H1 (cell line): ENCODE data around the gene RAMP3. TPM values are rescaled to one million over a fixed set of nuclear protein-coding genes. Genes with fewer than 3 reads are reported as not detected.

Experiments
- SIN3A ChIP-seq, 2 experiments: IDR thresholded peaks in 1 of 2; conservative IDR thresholded peaks in 1 of 2; 2 replicates each; pipeline ENCODE4 v1.6.1; 2011 to 2012; ENCODE audit warnings: low read length in 2 of 2, improper control_type of control experiment in 1 of 2, low read depth in 1 of 2, mild to moderate bottlenecking in 1 of 2
- polyA plus RNA-seq, 7 experiments: library from polyadenylated mRNA; depleted of rRNA in 3 of 7; stranded (reverse) in 5 of 7; unstranded in 2 of 7; fragments of >200 nt in 5 of 7; fragments of 200-250 nt in 2 of 7; gene quantifications; 1 replicate in 5 of 7; 2 replicates in 1 of 7; 4 replicates in 1 of 7; pipeline versions ENCODE4 v1.2.1 to v1.2.3, GENCODE V29; 2011 to 2013; ENCODE audit warnings: missing spikeins in 2 of 7, mixed read lengths in 2 of 7
- total RNA-seq: library from RNA; stranded (reverse); fragmentation: NEBNext Ultra II Directional; extraction: Animal tissue kit (Norgen Biotek cat#: 25700); gene quantifications from 2 replicates; pipeline ENCODE4 v1.2.1, GENCODE V29; 2021

The RAMP3 gene
- total and polyA plus RNA-seq, 2 of the 8 experiments (the other 6 are each of a cell fraction or from before 2014, with no cell fraction given), result 0.88 to 0.98 TPM

DNA sequence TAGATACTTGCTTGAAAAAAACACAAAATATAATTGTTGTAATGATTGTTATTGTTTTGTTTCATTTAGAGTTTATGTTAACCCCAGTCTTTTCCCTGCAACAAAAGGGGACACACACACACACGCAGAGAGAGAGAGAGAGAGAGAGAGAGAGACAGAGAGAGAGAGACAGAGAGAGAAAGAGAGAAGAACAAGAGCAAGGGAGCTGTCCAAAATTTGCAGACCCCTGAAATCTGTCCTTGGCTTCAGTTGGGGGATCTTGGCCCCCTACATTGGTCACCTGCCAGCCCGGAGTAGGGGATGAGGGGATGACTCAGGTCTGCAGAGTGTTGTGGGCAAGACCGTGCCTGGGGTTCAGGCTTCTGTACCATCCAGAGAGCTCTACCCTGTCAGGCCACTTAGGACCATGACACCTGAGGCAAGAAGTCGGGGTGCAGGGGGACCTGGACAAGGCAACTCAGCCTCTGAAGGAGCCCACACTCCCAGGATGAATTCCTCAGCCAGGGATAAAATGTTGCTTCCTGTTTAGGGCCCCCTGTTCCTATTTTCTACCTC lies 73.1 kb downstream of the RAMP3 start (continued):
- TF ChIP-seq SIN3A (conservative IDR thresholded peaks at IDR 0.05 in 1 of 2, IDR thresholded peaks at IDR 0.05 in 1 of 2; ENCODE audit: low read depth in 1 of 2, low read length in 2 of 2), result no peak
- TF ChIP-seq, all 59 proteins: peak for 0
